ENCODE results near the gene FAT1. TPM values are rescaled to one million over a fixed set of nuclear protein-coding genes. Genes with fewer than 3 reads are reported as not detected.

Gene FAT1
- total RNA-seq, 2 experiments from 2014 or later = 0.05 TPM; not detected in 1

DNA sequence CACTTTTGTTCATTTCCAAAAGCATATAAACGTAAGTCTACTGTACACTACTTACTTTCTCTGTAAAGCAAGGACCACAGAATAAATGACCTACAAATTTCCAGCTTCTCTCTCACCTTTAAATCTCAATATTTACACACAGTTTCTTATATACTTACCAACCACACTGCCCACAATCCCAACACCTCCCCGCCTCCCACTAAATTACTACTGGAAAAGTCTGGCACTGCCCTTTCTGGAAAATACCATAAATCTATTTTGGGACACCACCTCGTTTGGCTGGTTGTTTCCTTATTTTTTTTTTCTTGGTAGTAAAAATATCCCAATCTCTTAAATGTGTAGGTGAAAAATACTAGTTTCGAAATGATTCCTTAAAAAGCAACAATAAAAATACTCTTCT, 19.6 kb downstream of the FAT1 start:
- H3K4me3 Mint-ChIP-seq = no peak overlapping the region
- CTCF ChIA-PET = no interaction called here

DNA sequence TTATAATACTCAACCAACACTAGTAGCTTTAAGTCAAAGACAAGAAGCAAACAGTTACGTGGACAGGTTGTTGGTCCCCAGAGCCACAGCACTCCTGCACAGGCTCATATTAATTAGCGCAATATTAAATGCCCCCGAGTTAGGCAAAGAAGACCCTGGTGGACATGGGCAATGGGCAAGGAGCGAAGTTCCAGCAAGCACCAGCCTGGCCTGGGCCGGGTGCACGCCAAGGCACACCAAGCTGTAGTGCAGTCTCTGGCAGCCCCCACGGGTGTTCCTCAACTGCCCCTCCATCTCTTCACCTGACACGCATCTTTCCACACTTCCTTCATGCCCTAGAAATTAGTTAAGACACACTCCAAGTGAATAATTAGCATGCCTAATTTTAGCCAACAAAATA, 20.1 kb downstream of the FAT1 start:
- peaks cover 5% of the 10 kb centered on the region for H3K9me3 Mint-ChIP-seq (ENCODE audit: low read depth)
- no peaks in the 10 kb centered on the region for H3K4me1 Mint-ChIP-seq
- H3K27ac Mint-ChIP-seq = no peak overlapping the region
- ATAC-seq (no peak), DNase-seq (no peak)
- no peaks in the 10 kb centered on the region for H3K27me3 Mint-ChIP-seq
- H3K36me3 Mint-ChIP-seq = no peaks in the 10 kb centered on the region
- CTCF ChIA-PET = no interaction called here
- H3K4me3 Mint-ChIP-seq = no peak overlapping the region

More for the DNA sequence above, 19.6 kb downstream of the FAT1 start:
- H3K9me3 Mint-ChIP-seq (ENCODE audit: low read depth) = peaks cover 5% of the 10 kb centered on the region
- no peak overlapping the region for H3K27ac Mint-ChIP-seq
- H3K27me3 Mint-ChIP-seq = no peaks in the 10 kb centered on the region
- ATAC-seq (no peak), DNase-seq (no peak)
- no peaks in the 10 kb centered on the region for H3K36me3 Mint-ChIP-seq
- no peaks in the 10 kb centered on the region for H3K4me1 Mint-ChIP-seq

DNA sequence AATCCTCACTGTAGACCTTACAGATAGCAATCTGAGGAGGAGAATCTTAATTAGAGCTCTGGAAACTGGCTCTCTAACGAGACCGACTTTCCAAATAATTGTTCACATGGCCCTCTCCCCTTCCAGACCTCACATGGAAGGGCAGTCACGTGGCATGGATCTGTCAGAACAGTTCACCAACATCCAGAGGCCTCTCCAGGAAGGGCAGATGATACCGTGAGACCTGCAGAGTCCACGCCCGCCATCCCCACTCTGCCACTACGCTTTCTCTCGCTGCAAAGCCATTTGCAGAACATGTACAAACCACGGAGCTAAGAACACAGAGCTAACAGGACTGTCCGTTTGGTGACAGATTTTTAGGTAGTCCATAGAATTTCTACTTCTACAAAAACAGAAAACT, 20.7 kb downstream of the FAT1 start:
- no peaks in the 10 kb centered on the region for H3K36me3 Mint-ChIP-seq
- no peak overlapping the region for H3K4me3 Mint-ChIP-seq
- H3K4me1 Mint-ChIP-seq = no peaks in the 10 kb centered on the region
- ATAC-seq (no peak), DNase-seq (no peak)
- H3K27ac Mint-ChIP-seq = no peak overlapping the region
- H3K27me3 Mint-ChIP-seq = no peaks in the 10 kb centered on the region
- peaks cover 5% of the 10 kb centered on the region for H3K9me3 Mint-ChIP-seq (ENCODE audit: low read depth)
- CTCF ChIA-PET = no interaction called here

DNA sequence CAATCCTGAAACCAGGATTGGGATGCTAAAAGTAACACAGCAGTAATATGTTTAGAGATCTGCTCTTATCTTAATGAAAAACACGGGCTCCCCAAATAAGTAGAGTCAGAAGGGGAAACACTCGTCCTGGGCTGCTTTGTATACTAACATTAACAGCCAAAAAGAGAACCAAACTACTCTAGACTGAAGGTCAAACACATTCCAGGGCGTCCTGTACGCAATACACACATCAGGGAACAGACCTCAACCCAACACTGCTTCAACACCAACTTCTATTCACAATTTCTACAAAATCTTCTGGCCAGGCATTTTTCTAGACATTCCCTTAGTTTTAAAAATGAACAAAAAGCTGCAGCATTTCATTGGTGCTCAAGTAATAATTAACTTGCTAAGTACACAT, 21.4 kb downstream of the FAT1 start:
- ATAC-seq = no peak
- CTCF ChIA-PET = no interaction called here
- no peak overlapping the region for H3K27ac Mint-ChIP-seq
- no peaks in the 10 kb centered on the region for H3K27me3 Mint-ChIP-seq
- peaks cover 5% of the 10 kb centered on the region for H3K9me3 Mint-ChIP-seq (ENCODE audit: low read depth)
- DNase-seq = no peak
- H3K36me3 Mint-ChIP-seq = no peaks in the 10 kb centered on the region
- H3K4me1 Mint-ChIP-seq = no peaks in the 10 kb centered on the region
- H3K4me3 Mint-ChIP-seq = no peak overlapping the region

DNA sequence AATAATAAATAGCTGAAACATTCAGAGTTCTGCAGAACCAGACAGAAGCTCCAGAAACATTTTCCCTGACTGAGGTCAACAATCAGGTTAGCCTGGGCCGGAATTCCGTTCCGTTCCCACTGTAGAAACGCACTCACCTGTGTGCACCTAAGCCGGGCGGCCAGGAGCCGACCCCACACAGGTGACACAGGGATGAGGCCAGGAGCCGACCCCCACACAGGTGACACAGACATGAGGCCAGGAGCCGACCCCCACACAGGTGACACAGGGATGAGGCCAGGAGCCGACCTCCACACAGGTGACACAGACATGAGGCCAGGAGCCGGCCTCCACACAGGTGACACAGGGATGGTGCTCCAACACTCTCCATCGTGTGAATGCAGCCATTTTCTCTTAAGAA, 21.9 kb downstream of the FAT1 start:
- DNase-seq (no peak), ATAC-seq (no peak)
- Mint-ChIP-seq H3K9me3 (ENCODE audit: low read depth) (peaks cover 8% of the 10 kb centered on the region), H3K27ac (no peak overlapping the region), H3K4me3 (no peak overlapping the region), H3K27me3 (no peaks in the 10 kb centered on the region), H3K4me1 (no peaks in the 10 kb centered on the region), H3K36me3 (no peaks in the 10 kb centered on the region)
- CTCF ChIA-PET = no interaction called here

DNA sequence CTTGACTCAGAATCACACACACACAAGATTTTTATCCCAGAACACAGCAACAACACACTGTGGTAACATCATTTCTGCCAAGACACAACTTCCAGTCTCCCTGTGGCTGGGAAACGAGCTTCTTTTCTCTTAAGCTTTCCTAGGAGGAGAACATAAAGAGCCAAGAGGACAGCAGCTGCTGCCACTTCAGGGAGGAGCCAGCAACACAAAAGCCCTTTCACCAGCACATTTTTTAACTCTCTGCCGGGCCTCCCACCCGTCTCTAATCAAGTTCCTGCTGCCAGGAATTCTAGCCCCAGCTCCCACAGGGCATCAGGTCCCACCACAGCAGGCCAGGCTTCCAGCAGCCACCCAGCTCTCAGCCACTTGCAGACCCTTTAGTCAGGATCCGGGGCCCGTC, 22.4 kb downstream of the FAT1 start:
- no peak for ATAC-seq
- no peaks in the 10 kb centered on the region for H3K4me1 Mint-ChIP-seq
- CTCF ChIA-PET = no interaction called here

DNA sequence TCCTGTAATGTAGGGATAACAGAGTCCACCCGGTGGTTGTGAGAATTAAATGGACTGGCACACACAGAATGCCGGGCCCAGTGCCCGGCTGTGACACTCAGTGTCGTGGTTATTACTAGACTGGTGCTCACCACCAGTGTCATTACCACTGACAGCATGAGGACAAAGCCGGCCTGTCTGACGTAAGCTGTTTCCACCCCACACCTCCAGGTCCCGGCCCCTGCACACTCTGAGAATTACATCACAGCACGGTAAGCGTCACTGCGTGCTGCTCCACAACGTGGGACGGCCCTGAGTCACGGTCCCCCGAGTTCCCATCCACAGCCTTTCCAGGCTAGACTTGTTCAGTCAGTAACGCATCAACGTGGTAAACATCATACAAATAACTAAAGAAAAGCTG, 22.9 kb downstream of the FAT1 start:
- DNase-seq (no peak), ATAC-seq (no peak)
- H3K36me3 Mint-ChIP-seq = no peaks in the 10 kb centered on the region
- no peak overlapping the region for H3K4me3 Mint-ChIP-seq
- H3K27ac Mint-ChIP-seq = no peak overlapping the region
- H3K9me3 Mint-ChIP-seq (ENCODE audit: low read depth) = peaks cover 8% of the 10 kb centered on the region
- no peaks in the 10 kb centered on the region for H3K27me3 Mint-ChIP-seq
- no peaks in the 10 kb centered on the region for H3K4me1 Mint-ChIP-seq
- CTCF ChIA-PET = no interaction called here

More for the DNA sequence above, 22.4 kb downstream of the FAT1 start:
- Mint-ChIP-seq H3K4me3 (no peak overlapping the region), H3K9me3 (ENCODE audit: low read depth) (peaks cover 8% of the 10 kb centered on the region), H3K27ac (no peak overlapping the region), H3K27me3 (no peaks in the 10 kb centered on the region), H3K36me3 (no peaks in the 10 kb centered on the region)
- no peak for DNase-seq

DNA sequence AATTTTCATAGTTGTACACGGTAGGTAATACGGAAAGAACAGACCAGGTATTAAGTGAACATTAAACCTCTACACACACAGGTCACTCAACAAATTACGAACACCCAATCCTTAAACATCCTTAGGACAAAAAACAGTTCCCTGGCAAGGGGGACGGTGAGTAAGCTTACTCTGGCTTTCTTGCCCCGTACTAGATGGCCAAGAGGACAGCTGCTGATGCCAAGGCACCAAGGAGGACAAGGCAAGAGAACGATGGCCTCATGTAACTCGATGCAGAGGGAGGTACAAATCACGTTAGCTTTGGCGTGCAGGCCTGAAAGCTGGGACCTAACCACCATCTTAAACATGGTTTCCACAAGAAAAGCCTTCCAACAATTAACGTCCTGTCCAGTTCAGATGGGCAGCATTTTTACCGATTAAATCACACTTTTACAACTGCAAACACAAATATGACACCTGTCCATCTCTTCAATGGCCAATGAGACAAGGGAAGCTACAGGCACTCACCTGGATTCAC, 23.7 kb downstream of the FAT1 start:
- ATAC-seq = no peak
- H3K36me3 Mint-ChIP-seq = no peaks in the 10 kb centered on the region
- CTCF ChIA-PET = no interaction called here
- H3K27ac Mint-ChIP-seq = no peak overlapping the region
- H3K4me1 Mint-ChIP-seq = no peaks in the 10 kb centered on the region
- no peak for DNase-seq
- no peak overlapping the region for H3K4me3 Mint-ChIP-seq
- H3K27me3 Mint-ChIP-seq = no peaks in the 10 kb centered on the region
- H3K9me3 Mint-ChIP-seq (ENCODE audit: low read depth) = peaks cover 8% of the 10 kb centered on the region

DNA sequence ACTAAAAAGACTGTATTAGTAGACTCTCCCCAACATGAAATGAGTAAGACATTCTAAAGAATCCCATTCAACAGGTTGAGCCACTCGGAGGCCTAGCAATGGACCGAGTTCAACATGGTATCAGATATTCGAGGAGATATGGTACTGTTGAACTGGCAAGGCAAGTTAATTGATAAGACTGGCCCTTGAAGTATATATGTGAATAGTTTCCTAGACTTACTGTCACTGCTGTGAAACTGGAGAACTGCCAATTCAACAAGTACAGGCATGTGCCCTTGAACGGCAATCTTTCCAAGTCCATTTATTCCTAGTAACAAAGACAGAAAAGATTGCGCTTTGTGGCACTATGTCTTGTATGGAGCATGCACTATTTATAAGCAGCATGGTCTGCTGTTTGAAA, 24.4 kb downstream of the FAT1 start:
- Mint-ChIP-seq H3K36me3 (no peaks in the 10 kb centered on the region), H3K4me1 (no peaks in the 10 kb centered on the region), H3K4me3 (no peak overlapping the region), H3K27me3 (no peaks in the 10 kb centered on the region), H3K27ac (no peak overlapping the region), H3K9me3 (ENCODE audit: low read depth) (peaks cover 8% of the 10 kb centered on the region)
- DNase-seq (no peak), ATAC-seq (no peak)
- CTCF ChIA-PET = no interaction called here

DNA sequence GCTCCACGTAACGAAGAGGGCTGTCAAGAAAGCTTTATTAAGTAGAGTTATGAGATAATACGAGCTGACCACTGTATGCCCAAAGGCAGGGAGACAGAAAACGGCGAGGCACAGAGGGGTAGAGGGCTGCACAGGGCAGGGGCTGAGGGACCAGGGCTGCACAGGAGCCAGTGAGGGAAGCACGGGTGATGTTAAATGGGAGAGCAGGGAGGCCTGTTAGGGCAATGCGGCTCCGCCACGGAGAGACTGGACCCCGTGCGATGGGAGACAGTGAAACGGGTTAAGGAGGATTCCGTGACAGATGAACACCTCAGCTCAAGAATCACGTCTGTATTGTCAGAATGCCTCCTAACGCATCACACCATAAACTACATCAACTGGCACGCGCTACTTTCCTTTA, 25.1 kb downstream of the FAT1 start:
- CTCF ChIA-PET = no interaction called here

DNA sequence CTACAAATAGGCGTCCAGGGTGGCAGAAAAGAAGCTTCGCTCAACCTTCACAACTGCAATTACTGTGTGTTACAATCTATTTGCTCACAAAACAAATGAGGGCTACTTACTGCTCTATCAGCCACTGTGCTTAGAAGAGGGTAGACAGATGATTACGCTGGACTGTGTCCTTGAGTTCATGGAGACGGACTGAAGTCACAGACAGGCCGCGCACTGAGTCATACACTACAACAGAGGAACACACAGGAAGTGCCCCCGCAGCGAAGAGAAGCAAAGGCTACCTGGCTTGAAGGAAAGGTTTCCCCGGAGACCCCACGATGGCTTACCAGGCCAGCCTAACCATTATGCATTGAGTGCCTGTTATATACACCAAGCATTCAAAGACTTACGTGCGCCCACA, 25.6 kb downstream of the FAT1 start:
- Mint-ChIP-seq H3K27me3 (no peaks in the 10 kb centered on the region), H3K4me3 (no peak overlapping the region), H3K36me3 (no peaks in the 10 kb centered on the region), H3K9me3 (ENCODE audit: low read depth) (peaks cover 11% of the 10 kb centered on the region), H3K27ac (no peak overlapping the region), H3K4me1 (no peaks in the 10 kb centered on the region)
- DNase-seq (no peak), ATAC-seq (no peak)
- CTCF ChIA-PET = no interaction called here

More for the DNA sequence above, 25.1 kb downstream of the FAT1 start:
- Mint-ChIP-seq H3K9me3 (ENCODE audit: low read depth) (peaks cover 12% of the 10 kb centered on the region), H3K27me3 (no peaks in the 10 kb centered on the region), H3K4me1 (no peaks in the 10 kb centered on the region), H3K27ac (no peak overlapping the region), H3K4me3 (no peak overlapping the region), H3K36me3 (no peaks in the 10 kb centered on the region)
- ATAC-seq (no peak), DNase-seq (no peak)

DNA sequence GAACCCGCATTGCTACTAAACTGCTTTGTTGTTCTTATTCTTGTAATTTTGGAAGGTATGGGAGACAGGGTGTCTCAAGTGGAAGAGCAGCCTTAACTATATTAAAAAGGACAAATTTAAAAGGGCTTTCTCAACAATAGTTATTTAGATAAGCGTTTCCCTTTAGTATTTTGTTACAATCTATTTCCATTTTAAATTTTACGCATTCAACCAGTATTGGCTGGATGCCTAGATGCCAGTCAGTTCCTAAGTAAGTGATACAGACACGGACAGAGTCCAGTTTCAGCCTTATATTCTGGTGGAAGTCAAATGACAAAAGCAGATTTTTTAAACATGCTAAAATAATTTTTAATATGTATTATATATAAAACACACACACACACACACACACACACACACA, 28.3 kb downstream of the FAT1 start:
- Mint-ChIP-seq H3K27me3 (no peaks in the 10 kb centered on the region), H3K27ac (no peak overlapping the region), H3K9me3 (ENCODE audit: low read depth) (peaks cover 9% of the 10 kb centered on the region), H3K4me1 (no peaks in the 10 kb centered on the region), H3K4me3 (no peak overlapping the region), H3K36me3 (no peaks in the 10 kb centered on the region)
- ATAC-seq = no peak
- CTCF ChIA-PET = no interaction called here
- no peak for DNase-seq

DNA sequence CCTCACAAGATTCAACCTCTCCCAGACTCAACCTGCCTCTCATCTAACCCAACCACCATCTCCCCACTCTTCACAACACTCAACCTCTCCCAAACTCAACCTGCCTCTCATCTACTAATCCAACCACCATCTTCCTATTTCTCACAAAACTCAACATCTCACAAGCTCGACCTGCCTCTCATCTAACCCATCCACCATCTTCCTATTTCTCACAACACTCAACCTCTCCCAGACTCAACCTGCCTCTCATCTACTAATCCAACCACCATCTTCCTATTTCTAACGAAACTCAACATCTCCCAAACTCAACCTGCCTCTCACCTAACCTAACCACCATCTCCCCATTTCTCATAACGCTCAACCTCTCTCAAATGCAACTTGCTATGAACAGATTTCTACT, 29.8 kb downstream of the FAT1 start:
- no peak for ATAC-seq
- no peak for DNase-seq
- H3K4me3 Mint-ChIP-seq = no peak overlapping the region
- no peaks in the 10 kb centered on the region for H3K4me1 Mint-ChIP-seq
- H3K36me3 Mint-ChIP-seq = no peaks in the 10 kb centered on the region
- CTCF ChIA-PET = no interaction called here
- no peak overlapping the region for H3K27ac Mint-ChIP-seq
- H3K9me3 Mint-ChIP-seq (ENCODE audit: low read depth) = peaks cover 9% of the 10 kb centered on the region
- no peaks in the 10 kb centered on the region for H3K27me3 Mint-ChIP-seq

DNA sequence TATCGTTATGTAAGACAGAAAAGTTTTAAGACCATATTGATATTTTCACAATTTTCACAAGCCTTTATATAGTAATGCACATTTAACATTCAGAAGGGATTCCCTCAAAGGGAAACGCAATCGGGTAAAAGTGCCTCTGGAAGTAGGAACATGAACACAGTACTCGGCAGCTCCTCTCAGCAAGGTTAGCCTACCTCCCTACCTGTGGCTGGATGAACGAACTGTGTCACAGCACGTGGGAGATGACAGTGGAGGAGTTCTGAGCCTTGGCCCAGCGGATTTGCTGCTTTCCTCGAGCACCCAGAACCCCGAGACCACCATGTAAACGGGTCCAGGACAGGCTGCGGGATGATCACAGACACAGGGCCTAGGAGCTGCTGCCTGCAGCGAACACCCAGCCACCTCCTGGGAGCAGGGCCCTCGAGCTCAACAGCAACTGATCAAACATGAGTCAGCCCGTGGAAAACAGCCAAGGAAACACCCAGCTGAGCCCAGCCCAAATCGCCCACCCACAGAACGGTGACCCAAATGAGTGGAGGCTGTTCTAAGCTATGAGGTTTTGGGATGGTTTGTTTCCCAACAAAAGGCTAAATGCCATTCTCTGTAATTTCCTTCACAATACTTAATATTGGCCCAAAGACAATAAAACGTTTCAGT, 30.4 kb downstream of the FAT1 start:
- ATAC-seq (no peak), DNase-seq (no peak)
- peaks cover 9% of the 10 kb centered on the region for H3K9me3 Mint-ChIP-seq (ENCODE audit: low read depth)
- no peak overlapping the region for H3K27ac Mint-ChIP-seq
- H3K27me3 Mint-ChIP-seq = no peaks in the 10 kb centered on the region
- no peak overlapping the region for H3K4me3 Mint-ChIP-seq
- no peaks in the 10 kb centered on the region for H3K36me3 Mint-ChIP-seq
- CTCF ChIA-PET = no interaction called here
- no peaks in the 10 kb centered on the region for H3K4me1 Mint-ChIP-seq

DNA sequence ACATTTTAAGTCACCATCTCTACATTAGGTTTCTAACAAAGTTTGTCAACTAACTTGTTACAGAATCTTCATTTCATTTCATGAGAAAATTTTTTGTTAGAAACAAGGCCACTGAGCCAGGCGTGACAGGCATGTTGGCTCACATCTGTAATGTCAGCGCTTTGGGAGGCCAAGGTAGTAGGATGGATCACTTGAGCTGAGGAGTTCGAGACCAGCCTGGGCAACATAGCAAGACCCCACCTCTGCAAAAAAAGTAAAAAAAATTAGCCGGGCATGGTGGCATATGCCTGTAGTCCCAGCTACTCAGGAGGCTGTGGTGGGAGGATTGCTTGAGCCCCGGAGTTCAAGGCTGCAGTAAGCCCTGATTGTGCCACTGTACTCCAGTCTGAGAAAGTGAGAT, 32.3 kb downstream of the FAT1 start:
- DNase-seq (no peak), ATAC-seq (no peak)
- no peak overlapping the region for H3K4me3 Mint-ChIP-seq
- no peaks in the 10 kb centered on the region for H3K4me1 Mint-ChIP-seq
- peaks cover 9% of the 10 kb centered on the region for H3K9me3 Mint-ChIP-seq (ENCODE audit: low read depth)
- CTCF ChIA-PET = no interaction called here
- H3K27ac Mint-ChIP-seq = no peak overlapping the region
- no peaks in the 10 kb centered on the region for H3K27me3 Mint-ChIP-seq
- no peaks in the 10 kb centered on the region for H3K36me3 Mint-ChIP-seq

All from activated CD8-positive, alpha-beta memory T cell treated with anti-CD3 and anti-CD28 coated beads, Interleukin-2, amount 10 ng/mL, durations not matched to agents 7 days and 5 days (primary cell).